GM10266 (cell line): ENCODE data around the gene NCMAP.

Experiments
- DNase-seq: peaks from one replicate; pipeline ENCODE4 v3.0.0; 2012; ENCODE audit errors: extremely low spot score
- CTCF ChIP-seq: IDR thresholded peaks from 2 replicates; pipeline ENCODE4 v1.5.1; 2012; ENCODE audit warnings: mild to moderate bottlenecking, low read depth; ENCODE audit not compliant: control insufficient read depth, insufficient read depth; ENCODE audit errors: missing control alignments

Gene NCMAP

GRCh38 chr1:24657781-24658180 lies 101.9 kb downstream of the NCMAP start:
- no peak for DNase-seq
- no peak for TF ChIP-seq CTCF
